ENCODE measurements around the gene HIF3A.
"Not testable (repeated sequence)": the region's sequence is repeated elsewhere in the genome, so short reads cannot be mapped to it uniquely, and the experiment has no call there.

The HIF3A gene

GRCh38 chr19:46372901-46373490 is 76.2 kb downstream of the HIF3A start:
- no peak overlapping the region for H3K4me3 ChIP-seq (ENCODE audit: low read length, poor library complexity, severe bottlenecking)
- no peaks in the 10 kb centered on the region for H3K9me3 ChIP-seq (ENCODE audit: insufficient read depth, low read depth, low read length)
- peaks cover 32% of the 10 kb centered on the region; the same call in 1 of the 2 replicates for H3K36me3 ChIP-seq (ENCODE audit: insufficient read depth, low read length)
- H3F3A ChIP-seq (ENCODE audit: low read depth) = no peaks in the 10 kb centered on the region
- H2AFZ ChIP-seq (ENCODE audit: low read length) = no peak overlapping the region
- no peaks in the 10 kb centered on the region for H3K4me1 ChIP-seq (ENCODE audit: insufficient read depth, low read length, poor library complexity, severe bottlenecking)
- no peaks in the 10 kb centered on the region for H3K9me2 ChIP-seq (replicated peaks; ENCODE audit: low read depth, low read length)
- no peak overlapping the region for H3K4me2 ChIP-seq (ENCODE audit: low read depth, low read length, poor library complexity, severe bottlenecking)
- peaks cover 10% of the 10 kb centered on the region for H4K20me1 ChIP-seq (ENCODE audit: insufficient read depth, low read length, poor library complexity, severe bottlenecking)
- no peak overlapping the region for H3K9ac ChIP-seq (ENCODE audit: low read depth, low read length, poor library complexity, severe bottlenecking)
- H3K27me3 ChIP-seq (ENCODE audit: insufficient read depth, low read length, poor library complexity, severe bottlenecking) = no peaks in the 10 kb centered on the region
- H3K79me2 ChIP-seq (ENCODE audit: insufficient read depth, low read length) = no peaks in the 10 kb centered on the region; the same call in 1 of the 2 replicates
- no peak for TF ChIP-seq EZH2phosphoT487 (IDR thresholded peaks at IDR 0.05; ENCODE audit: borderline replicate concordance)
- TF ChIP-seq, protein P1, sequence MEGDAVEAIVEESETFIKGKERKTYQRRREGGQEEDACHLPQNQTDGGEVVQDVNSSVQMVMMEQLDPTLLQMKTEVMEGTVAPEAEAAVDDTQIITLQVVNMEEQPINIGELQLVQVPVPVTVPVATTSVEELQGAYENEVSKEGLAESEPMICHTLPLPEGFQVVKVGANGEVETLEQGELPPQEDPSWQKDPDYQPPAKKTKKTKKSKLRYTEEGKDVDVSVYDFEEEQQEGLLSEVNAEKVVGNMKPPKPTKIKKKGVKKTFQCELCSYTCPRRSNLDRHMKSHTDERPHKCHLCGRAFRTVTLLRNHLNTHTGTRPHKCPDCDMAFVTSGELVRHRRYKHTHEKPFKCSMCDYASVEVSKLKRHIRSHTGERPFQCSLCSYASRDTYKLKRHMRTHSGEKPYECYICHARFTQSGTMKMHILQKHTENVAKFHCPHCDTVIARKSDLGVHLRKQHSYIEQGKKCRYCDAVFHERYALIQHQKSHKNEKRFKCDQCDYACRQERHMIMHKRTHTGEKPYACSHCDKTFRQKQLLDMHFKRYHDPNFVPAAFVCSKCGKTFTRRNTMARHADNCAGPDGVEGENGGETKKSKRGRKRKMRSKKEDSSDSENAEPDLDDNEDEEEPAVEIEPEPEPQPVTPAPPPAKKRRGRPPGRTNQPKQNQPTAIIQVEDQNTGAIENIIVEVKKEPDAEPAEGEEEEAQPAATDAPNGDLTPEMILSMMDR (conservative IDR thresholded peaks at IDR 0.05; ENCODE audit: low read length) = no peak

GRCh38 chr19:46373491-46374359 is 76.9 kb downstream of the HIF3A start:
- H3F3A ChIP-seq (ENCODE audit: low read depth) = no peaks in the 10 kb centered on the region
- H3K4me1 ChIP-seq (ENCODE audit: insufficient read depth, low read length, poor library complexity, severe bottlenecking) = no peaks in the 10 kb centered on the region
- H3K36me3 ChIP-seq (ENCODE audit: insufficient read depth, low read length) = peaks cover 38% of the 10 kb centered on the region; the same call in 1 of the 2 replicates
- no peaks in the 10 kb centered on the region for H3K27me3 ChIP-seq (ENCODE audit: insufficient read depth, low read length, poor library complexity, severe bottlenecking)
- no peaks in the 10 kb centered on the region for H3K9me3 ChIP-seq (ENCODE audit: insufficient read depth, low read depth, low read length)
- TF ChIP-seq, protein P1 (conservative IDR thresholded peaks at IDR 0.05; ENCODE audit: low read length) = no peak
- TF ChIP-seq EZH2phosphoT487 (IDR thresholded peaks at IDR 0.05; ENCODE audit: borderline replicate concordance) = no peak
- no peaks in the 10 kb centered on the region for H3K9me2 ChIP-seq (replicated peaks; ENCODE audit: low read depth, low read length)
- no peak overlapping the region for H3K4me3 ChIP-seq (ENCODE audit: low read length, poor library complexity, severe bottlenecking)
- no peak overlapping the region for H3K9ac ChIP-seq (ENCODE audit: low read depth, low read length, poor library complexity, severe bottlenecking)
- H3K79me2 ChIP-seq (ENCODE audit: insufficient read depth, low read length) = no peaks in the 10 kb centered on the region; the same call in 1 of the 2 replicates
- no peak overlapping the region for H3K4me2 ChIP-seq (ENCODE audit: low read depth, low read length, poor library complexity, severe bottlenecking)
- no peak overlapping the region for H2AFZ ChIP-seq (ENCODE audit: low read length)
- peaks cover 10% of the 10 kb centered on the region for H4K20me1 ChIP-seq (ENCODE audit: insufficient read depth, low read length, poor library complexity, severe bottlenecking)

GRCh38 chr19:46374536-46375475 is 78.0 kb downstream of the HIF3A start:
- no peak overlapping the region for H3K9ac ChIP-seq (ENCODE audit: low read depth, low read length, poor library complexity, severe bottlenecking)
- TF ChIP-seq, protein P1 (conservative IDR thresholded peaks at IDR 0.05; ENCODE audit: low read length) = no peak
- TF ChIP-seq EZH2phosphoT487 (IDR thresholded peaks at IDR 0.05; ENCODE audit: borderline replicate concordance) = no peak
- no peaks in the 10 kb centered on the region for H3K9me3 ChIP-seq (ENCODE audit: insufficient read depth, low read depth, low read length)
- H3F3A ChIP-seq (ENCODE audit: low read depth) = no peaks in the 10 kb centered on the region
- no peaks in the 10 kb centered on the region for H3K9me2 ChIP-seq (replicated peaks; ENCODE audit: low read depth, low read length)
- H3K36me3 ChIP-seq (ENCODE audit: insufficient read depth, low read length) = peaks cover 44% of the 10 kb centered on the region; the same call in 1 of the 2 replicates
- H3K4me3 ChIP-seq (ENCODE audit: low read length, poor library complexity, severe bottlenecking) = no peak overlapping the region
- no peaks in the 10 kb centered on the region; the same call in 1 of the 2 replicates for H3K79me2 ChIP-seq (ENCODE audit: insufficient read depth, low read length)
- H3K4me2 ChIP-seq (ENCODE audit: low read depth, low read length, poor library complexity, severe bottlenecking) = no peak overlapping the region
- no peaks in the 10 kb centered on the region for H3K27me3 ChIP-seq (ENCODE audit: insufficient read depth, low read length, poor library complexity, severe bottlenecking)
- H3K4me1 ChIP-seq (ENCODE audit: insufficient read depth, low read length, poor library complexity, severe bottlenecking) = no peaks in the 10 kb centered on the region
- no peak overlapping the region for H2AFZ ChIP-seq (ENCODE audit: low read length)
- H4K20me1 ChIP-seq (ENCODE audit: insufficient read depth, low read length, poor library complexity, severe bottlenecking) = peaks cover 10% of the 10 kb centered on the region

DNA sequence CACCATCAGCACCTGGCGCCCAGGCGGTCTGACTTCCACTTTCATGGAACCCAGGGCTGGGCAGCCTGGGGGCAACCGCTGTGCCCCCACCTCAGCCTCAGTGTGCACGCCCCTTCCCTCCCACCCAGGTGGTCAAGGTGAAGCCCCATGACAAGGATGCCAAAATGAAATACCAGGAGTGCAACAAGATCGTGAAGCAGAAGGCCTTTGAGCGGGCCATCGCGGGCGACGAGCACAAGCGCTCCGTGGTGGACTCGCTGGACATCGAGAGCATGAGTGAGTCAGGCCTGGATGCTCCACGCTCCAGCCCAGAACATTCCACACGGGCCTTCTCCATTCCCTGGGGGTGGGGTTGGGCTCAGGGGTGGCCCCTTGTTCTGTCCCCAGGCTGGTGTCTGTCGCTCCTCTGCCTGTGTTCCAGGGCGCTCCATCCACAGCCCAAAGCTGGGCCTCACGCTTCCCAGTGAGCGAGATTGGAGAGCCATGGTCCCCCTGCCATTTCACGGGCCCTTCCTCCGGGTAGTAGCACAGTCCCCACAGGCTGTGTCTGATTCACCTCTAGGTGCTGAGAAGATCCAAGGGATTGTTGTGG is 78.7 kb downstream of the HIF3A start:
- H3K79me2 ChIP-seq (ENCODE audit: insufficient read depth, low read length); H3F3A ChIP-seq (ENCODE audit: low read depth); H3K27me3 ChIP-seq (ENCODE audit: insufficient read depth, low read length, poor library complexity, severe bottlenecking); H3K9me2 ChIP-seq (replicated peaks; ENCODE audit: low read depth, low read length); H3K4me3 ChIP-seq (ENCODE audit: low read length, poor library complexity, severe bottlenecking); H3K4me1 ChIP-seq (ENCODE audit: insufficient read depth, low read length, poor library complexity, severe bottlenecking); H3K9me3 ChIP-seq (ENCODE audit: insufficient read depth, low read depth, low read length); H3K4me2 ChIP-seq (ENCODE audit: low read depth, low read length, poor library complexity, severe bottlenecking); H4K20me1 ChIP-seq (ENCODE audit: insufficient read depth, low read length, poor library complexity, severe bottlenecking); H3K9ac ChIP-seq (ENCODE audit: low read depth, low read length, poor library complexity, severe bottlenecking); H2AFZ ChIP-seq (ENCODE audit: low read length): not testable (repeated sequence)
- H3K36me3 ChIP-seq (ENCODE audit: insufficient read depth, low read length) = peaks cover 52% of the 10 kb centered on the region; the same call in 1 of the 2 replicates
